HG02884 (cell line): ENCODE results near the gene INKA1.
A peak's percentile ranks its signal among the peaks of the same experiment; 100 is the strongest.
"Not testable (repeated sequence)": the region's sequence is repeated elsewhere in the genome, so short reads cannot be mapped to it uniquely, and the experiment has no call there.

ENCODE experiments used
- ATAC-seq: cut with Tn5 transposase; IDR thresholded peaks from one replicate; pipeline ENCODE4 v1.9.1; 2021; ENCODE audit warnings: mild to moderate bottlenecking, moderate library complexity; ENCODE audit not compliant: unreplicated experiment

INKA1 gene

GRCh38 chr3:49807431-49808114 lies 4.5 kb downstream of the INKA1 start:
- no peak for ATAC-seq

GRCh38 chr3:49812916-49813496 lies 9.9 kb downstream of the INKA1 start:
- no peak for ATAC-seq

- ATAC-seq, result peak; percentile 57
These were observed 10.6 kb downstream of the INKA1 start, which contains the start of gene UBA7 for GRCh38 chr3:49813497-49814174. UBA7 (minus strand) TSS chr3:49813953; CDS start chr3:49813787, 166 bp downstream.

GRCh38 chr3:49823131-49823530 lies 20.1 kb downstream of the INKA1 start:
- not testable (repeated sequence) for ATAC-seq

GRCh38 chr3:49826016-49826415 lies 23.0 kb downstream of the INKA1 start:
- no peak for ATAC-seq

- ATAC-seq, result no peak
These were observed 28.3 kb downstream of the INKA1 start for GRCh38 chr3:49831341-49831740.

- ATAC-seq, result no peak
These were observed 36.2 kb downstream of the INKA1 start for GRCh38 chr3:49839193-49839809.

GRCh38 chr3:49840388-49840787 lies 37.3 kb downstream of the INKA1 start:
- no peak for ATAC-seq

GRCh38 chr3:49841126-49841696 lies 38.1 kb downstream of the INKA1 start:
- ATAC-seq, result no peak

GRCh38 chr3:49841806-49842205 lies 38.7 kb downstream of the INKA1 start:
- ATAC-seq, result no peak

GRCh38 chr3:49842843-49843517 lies 39.9 kb downstream of the INKA1 start:
- ATAC-seq, result no peak

- no peak for ATAC-seq
These were observed 41.6 kb downstream of the INKA1 start for GRCh38 chr3:49844464-49845183.

- ATAC-seq, result no peak
These were observed 42.6 kb downstream of the INKA1 start for GRCh38 chr3:49845694-49846093.
